Right lobe of liver (tissue), 6 donors: ENCODE data around the gene CCDC197. TPM values are rescaled to one million over a fixed set of nuclear protein-coding genes. Genes with fewer than 3 reads are reported as not detected.
A peak's percentile ranks its signal among the peaks of the same experiment; 100 is the strongest.

ENCODE experiments used
- ATAC-seq, 4 donors: fragments of 200-7000 bp; cut with Tn5 transposase; one replicate each; pipeline ENCODE4 v1.9.1; 2020; ENCODE audit warnings: mild to moderate bottlenecking in 4 of 4, moderate library complexity in 4 of 4
- DNase-seq, 3 donors: peaks; one replicate each; pipeline ENCODE4 v3.0.0-alpha.2; 2020
- H3K27ac ChIP-seq, 3 donors: fragments of 200-600 bp; one replicate each; pipeline ENCODE4 v1.8.0; 2022
- H3K27me3 ChIP-seq, 2 donors: fragments of 200-600 bp; one replicate each; pipeline ENCODE4 v1.8.0; 2022
- H3K36me3 ChIP-seq, 4 donors: fragments of 200-600 bp; sonication (generic) in 1 of 4; one replicate each; pipeline versions ENCODE4 v1.5.1 to v1.8.0; 2017 to 2022; ENCODE audit warnings: control low read depth in 1 of 4
- H3K4me1 ChIP-seq, 4 donors: fragments of 200-600 bp; sonication (generic) in 1 of 4; one replicate each; pipeline versions ENCODE4 v1.5.1 to v1.8.0; 2017 to 2022; ENCODE audit warnings: control low read depth in 1 of 4
- H3K4me3 ChIP-seq, 3 donors: fragments of 200-600 bp; one replicate each; pipeline ENCODE4 v1.8.0; 2022
- H3K9me3 ChIP-seq, 4 donors: fragments of 200-600 bp; sonication (generic) in 1 of 4; one replicate each; pipeline versions ENCODE4 v1.5.1 to v1.8.0; 2017 to 2022; ENCODE audit warnings: control low read depth in 1 of 4
- POLR2A ChIP-seq: fragments of 450-650 bp; IDR thresholded peaks from one replicate; pipeline ENCODE4 v1.6.1; 2017; ENCODE audit warnings: antibody characterized with exemption, mild to moderate bottlenecking
- WGBS: methylation state at CpG from one replicate; pipeline ENCODE4 v1.1.6; 2018; ENCODE audit warnings: low coverage, low lambda C conversion rate; ENCODE audit not compliant: insufficient coverage; ENCODE audit errors: missing lambda C conversion rate; 5-methylcytosine and 5-hydroxymethylcytosine counted together
- intact Hi-C, 2 donors: fragments of 100-400 bp; cut with DNase I; formaldehyde crosslinking; loops; one replicate each; pipeline versions ENCODE4 v1.11.2 to v1.14.1; 2022
- total RNA-seq, 6 experiments: library from RNA; depleted of rRNA in 2 of 6; stranded (reverse); fragments of >200 nt in 2 of 6; fragmentation: NEBNext Ultra II Directional in 3 of 6; extraction: Animal tissue kit (Norgen Biotek cat#: 25700) in 3 of 6; gene quantifications; one replicate each; pipeline versions ENCODE4 v1.1.0 to v1.2.4, GENCODE V29; 2016 to 2023
- TF ChIP-seq, protein P1 (sequence below), 4 donors: fragments of 200-600 bp in 3 of 4; fragments of 450-650 bp in 1 of 4; IDR thresholded peaks; one replicate each; pipeline versions ENCODE4 v1.5.1 to v1.8.0; 2016 to 2022; ENCODE audit warnings: antibody characterized with exemption in 4 of 4, mild to moderate bottlenecking in 2 of 4
- donor health status: DM: no; HTN: yes; CAD: no.
- donor health status: DM: no; HTN: no; CAD: no.
- donor health status: DM: no; HTN: no; CAD: no.
- donor health status: DM: no; HTN: yes; CAD: no.
- donor health status: DM: no; HTN: yes; CAD: no.

CCDC197 gene
- total RNA-seq, 6 experiments from 2014 or later: not detected

DNA sequence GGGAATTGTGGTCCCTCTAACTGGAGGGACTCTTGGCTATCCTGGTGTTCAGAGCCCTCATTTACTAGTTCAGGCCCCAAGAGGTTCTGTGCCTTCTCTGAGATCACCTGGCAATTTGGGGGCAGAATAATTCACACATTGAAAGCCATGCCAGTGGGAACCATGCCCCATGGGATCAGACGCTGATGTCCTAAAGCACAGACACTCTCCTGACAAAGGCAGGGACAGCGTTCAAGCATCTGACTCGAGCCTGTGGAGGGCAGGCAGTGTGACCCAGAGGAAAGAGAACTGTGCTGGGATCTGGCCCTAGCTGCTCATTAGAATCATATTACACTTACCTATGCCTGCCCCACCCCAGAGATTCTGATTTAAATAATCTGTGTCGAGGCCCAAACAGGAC lies 18.4 kb upstream of the CCDC197 start:
- Histone ChIP-seq H3K27me3 (no peaks in the 10 kb centered on the region), H3K4me3 (no peak overlapping the region), H3K4me1 (no peaks in the 10 kb centered on the region), H3K27ac (no peak overlapping the region), H3K9me3 (no peaks in the 10 kb centered on the region), H3K36me3 (no peaks in the 10 kb centered on the region)
- intact Hi-C loops: no loop called here
- no peak for DNase-seq
- WGBS: 63% methylated on average over 3 of the region's 4 CpGs
- TF ChIP-seq, protein P1, sequence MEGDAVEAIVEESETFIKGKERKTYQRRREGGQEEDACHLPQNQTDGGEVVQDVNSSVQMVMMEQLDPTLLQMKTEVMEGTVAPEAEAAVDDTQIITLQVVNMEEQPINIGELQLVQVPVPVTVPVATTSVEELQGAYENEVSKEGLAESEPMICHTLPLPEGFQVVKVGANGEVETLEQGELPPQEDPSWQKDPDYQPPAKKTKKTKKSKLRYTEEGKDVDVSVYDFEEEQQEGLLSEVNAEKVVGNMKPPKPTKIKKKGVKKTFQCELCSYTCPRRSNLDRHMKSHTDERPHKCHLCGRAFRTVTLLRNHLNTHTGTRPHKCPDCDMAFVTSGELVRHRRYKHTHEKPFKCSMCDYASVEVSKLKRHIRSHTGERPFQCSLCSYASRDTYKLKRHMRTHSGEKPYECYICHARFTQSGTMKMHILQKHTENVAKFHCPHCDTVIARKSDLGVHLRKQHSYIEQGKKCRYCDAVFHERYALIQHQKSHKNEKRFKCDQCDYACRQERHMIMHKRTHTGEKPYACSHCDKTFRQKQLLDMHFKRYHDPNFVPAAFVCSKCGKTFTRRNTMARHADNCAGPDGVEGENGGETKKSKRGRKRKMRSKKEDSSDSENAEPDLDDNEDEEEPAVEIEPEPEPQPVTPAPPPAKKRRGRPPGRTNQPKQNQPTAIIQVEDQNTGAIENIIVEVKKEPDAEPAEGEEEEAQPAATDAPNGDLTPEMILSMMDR (IDR thresholded peaks at IDR 0.05): no peak
- no peak for TF ChIP-seq POLR2A
- ATAC-seq: no peak

GRCh38 chr14:93980456-93981201 lies 16.5 kb upstream of the CCDC197 start:
- no peak for DNase-seq
- WGBS: 88% methylated on average over 2 of the region's 11 CpGs
- no peak for ATAC-seq

GRCh38 chr14:93981316-93982229 lies 15.5 kb upstream of the CCDC197 start:
- DNase-seq (peak in 1 of 3 donors; percentile 16), ATAC-seq (no peak)
- H3K27ac ChIP-seq: no peak overlapping the region
- H3K36me3 ChIP-seq: no peaks in the 10 kb centered on the region
- no peak for TF ChIP-seq POLR2A
- TF ChIP-seq, protein P1 (IDR thresholded peaks at IDR 0.05): no peak
- 80% methylated on average over 3 of the region's 9 CpGs for WGBS
- H3K4me3 ChIP-seq: no peak overlapping the region
- H3K9me3 ChIP-seq: no peaks in the 10 kb centered on the region
- H3K4me1 ChIP-seq: no peaks in the 10 kb centered on the region
- H3K27me3 ChIP-seq: no peaks in the 10 kb centered on the region
- intact Hi-C loops: no loop called here

More at GRCh38 chr14:93980456-93981201, 16.5 kb upstream of the CCDC197 start:
- H3K36me3 ChIP-seq: no peaks in the 10 kb centered on the region
- H3K27me3 ChIP-seq: no peaks in the 10 kb centered on the region
- H3K4me1 ChIP-seq: no peaks in the 10 kb centered on the region
- H3K27ac ChIP-seq: no peak overlapping the region
- H3K9me3 ChIP-seq: no peaks in the 10 kb centered on the region
- H3K4me3 ChIP-seq: no peak overlapping the region
- no peak for TF ChIP-seq POLR2A
- intact Hi-C loops: no loop called here

DNA sequence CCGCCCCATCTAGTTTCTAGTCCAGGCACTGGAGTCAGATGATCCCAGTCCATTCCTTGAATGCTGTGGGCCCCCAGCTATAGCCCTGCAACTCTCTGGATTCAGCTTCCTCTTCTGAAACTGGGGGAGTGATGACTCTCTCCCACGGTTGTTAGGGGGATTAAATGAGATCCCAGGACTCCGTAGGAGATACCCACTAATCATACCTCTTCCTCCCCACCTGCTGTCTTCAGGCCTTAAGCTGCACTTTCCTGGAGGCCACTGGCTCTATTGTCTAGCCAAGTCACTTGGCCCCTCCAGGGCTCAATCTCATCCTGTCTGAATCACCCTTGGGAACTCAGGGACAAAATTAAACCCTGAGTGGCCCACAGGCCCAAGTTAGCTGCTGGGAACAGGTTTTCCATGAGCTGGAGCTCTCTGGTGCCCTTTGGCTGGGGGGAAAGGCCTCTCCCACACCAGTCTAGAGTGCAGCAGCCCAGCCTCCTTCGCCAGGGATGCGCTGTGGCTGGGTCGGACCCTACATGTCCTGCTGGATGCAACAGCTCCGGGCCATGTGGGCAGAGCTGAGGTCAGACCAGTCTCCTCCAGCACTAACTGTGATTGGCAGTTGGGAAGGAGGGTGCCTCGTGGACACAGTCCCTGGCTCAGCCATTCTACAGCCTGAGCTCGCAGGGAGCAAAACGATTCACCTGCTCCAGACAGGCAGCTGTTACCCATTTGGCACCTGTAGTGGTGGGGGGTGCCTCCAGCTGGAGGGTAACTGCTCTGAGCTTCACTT lies 14.7 kb upstream of the CCDC197 start:
- H3K27me3 ChIP-seq: no peaks in the 10 kb centered on the region
- no peaks in the 10 kb centered on the region for H3K9me3 ChIP-seq
- 78% methylated on average over 3 of the region's 10 CpGs for WGBS
- no peak for ATAC-seq
- intact Hi-C loops: no loop called here
- TF ChIP-seq, protein P1 (IDR thresholded peaks at IDR 0.05): no peak
- no peak for TF ChIP-seq POLR2A
- H3K4me3 ChIP-seq: no peak overlapping the region
- DNase-seq: peak in 1 of 3 donors; percentile 28
- H3K4me1 ChIP-seq: no peaks in the 10 kb centered on the region
- no peak overlapping the region for H3K27ac ChIP-seq
- no peaks in the 10 kb centered on the region for H3K36me3 ChIP-seq
